Epithelial cell of proximal tubule (primary cell): ENCODE data around the gene PRDX1. TPM values are rescaled to one million over a fixed set of nuclear protein-coding genes. Genes with fewer than 3 reads are reported as not detected.

Source experiments
- DNase-seq: peaks from one replicate; pipeline ENCODE4 v3.0.0-alpha.2; 2011; ENCODE audit warnings: low read depth
- H3K4me3 ChIP-seq: 2 replicates; pipeline ENCODE4 v1.5.1; 2011; ENCODE audit warnings: low read depth, mild to moderate bottlenecking, low read length
- CTCF ChIP-seq: conservative IDR thresholded peaks from 2 replicates; pipeline ENCODE4 v1.5.1; 2012; ENCODE audit warnings: low read depth, mild to moderate bottlenecking, low read length
- total RNA-seq: library from RNA; depleted of rRNA; stranded (reverse); fragments of >200 nt; gene quantifications from 2 replicates; pipeline ENCODE4 v1.2.3, GENCODE V29; 2015

PRDX1 gene
- total RNA-seq, 1 donor from 2014 or later: 824 TPM

GRCh38 chr1:45510972-45511527, 10.6 kb downstream of the PRDX1 start:
- TF ChIP-seq CTCF: no peak
- DNase-seq: no peak
- no peak overlapping the region for H3K4me3 ChIP-seq

GRCh38 chr1:45510036-45510971, 11.4 kb downstream of the PRDX1 start:
- no peak for DNase-seq
- TF ChIP-seq CTCF: no peak
- H3K4me3 ChIP-seq: no peak overlapping the region

GRCh38 chr1:45508295-45509151, 13.2 kb downstream of the PRDX1 start:
- no peak for TF ChIP-seq CTCF
- no peak for DNase-seq
- no peak overlapping the region for H3K4me3 ChIP-seq

GRCh38 chr1:45507893-45508292, 13.8 kb downstream of the PRDX1 start:
- TF ChIP-seq CTCF: no peak
- no peak for DNase-seq
- no peak overlapping the region for H3K4me3 ChIP-seq

GRCh38 chr1:45507195-45507594, 14.5 kb downstream of the PRDX1 start:
- no peak for TF ChIP-seq CTCF
- no peak overlapping the region for H3K4me3 ChIP-seq
- no peak for DNase-seq

GRCh38 chr1:45503462-45504360, 18.0 kb downstream of the PRDX1 start:
- TF ChIP-seq CTCF: no peak
- H3K4me3 ChIP-seq: no peak overlapping the region
- no peak for DNase-seq
